MM.1S (cell line): ENCODE data around the gene SCO1.

Experiments used
- EZH2phosphoT487 ChIP-seq: fragments of 300-600 bp; sonication (generic); IDR thresholded peaks from 2 replicates; pipeline ENCODE4 v1.6.1; 2018; ENCODE audit warnings: antibody characterized with exemption, low read length
- TF ChIP-seq, protein P1 (sequence below): fragments of 300-600 bp; sonication (generic); IDR thresholded peaks from 2 replicates; pipeline ENCODE4 v1.5.1; 2016; ENCODE audit warnings: antibody characterized with exemption, low read length, mixed read lengths

DNA sequence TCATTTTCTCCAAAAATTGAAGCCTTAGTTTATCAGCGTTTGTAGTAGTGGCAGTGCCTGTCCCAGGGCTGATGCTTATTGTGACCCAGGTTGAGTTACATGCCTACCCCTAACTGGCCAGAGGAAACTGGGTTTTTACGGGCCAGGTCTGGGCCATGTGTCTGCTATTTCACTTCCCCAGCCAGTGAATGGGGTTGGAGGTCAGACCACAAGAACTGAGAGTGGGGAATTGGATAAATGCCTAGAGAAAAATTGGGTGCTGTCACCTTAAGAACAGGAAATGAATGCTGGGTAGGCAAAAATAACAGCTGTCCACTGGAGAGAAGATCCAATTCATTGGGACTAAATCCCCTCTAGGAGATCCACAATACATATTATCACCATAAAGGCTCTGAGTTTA lies 5.2 kb upstream of the SCO1 start:
- TF ChIP-seq EZH2phosphoT487, result no peak
- TF ChIP-seq, protein P1, sequence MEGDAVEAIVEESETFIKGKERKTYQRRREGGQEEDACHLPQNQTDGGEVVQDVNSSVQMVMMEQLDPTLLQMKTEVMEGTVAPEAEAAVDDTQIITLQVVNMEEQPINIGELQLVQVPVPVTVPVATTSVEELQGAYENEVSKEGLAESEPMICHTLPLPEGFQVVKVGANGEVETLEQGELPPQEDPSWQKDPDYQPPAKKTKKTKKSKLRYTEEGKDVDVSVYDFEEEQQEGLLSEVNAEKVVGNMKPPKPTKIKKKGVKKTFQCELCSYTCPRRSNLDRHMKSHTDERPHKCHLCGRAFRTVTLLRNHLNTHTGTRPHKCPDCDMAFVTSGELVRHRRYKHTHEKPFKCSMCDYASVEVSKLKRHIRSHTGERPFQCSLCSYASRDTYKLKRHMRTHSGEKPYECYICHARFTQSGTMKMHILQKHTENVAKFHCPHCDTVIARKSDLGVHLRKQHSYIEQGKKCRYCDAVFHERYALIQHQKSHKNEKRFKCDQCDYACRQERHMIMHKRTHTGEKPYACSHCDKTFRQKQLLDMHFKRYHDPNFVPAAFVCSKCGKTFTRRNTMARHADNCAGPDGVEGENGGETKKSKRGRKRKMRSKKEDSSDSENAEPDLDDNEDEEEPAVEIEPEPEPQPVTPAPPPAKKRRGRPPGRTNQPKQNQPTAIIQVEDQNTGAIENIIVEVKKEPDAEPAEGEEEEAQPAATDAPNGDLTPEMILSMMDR, result no peak
